K562 (cell line): ENCODE measurements around the gene MYB. TPM values are rescaled to one million over a fixed set of nuclear protein-coding genes. Genes with fewer than 3 reads are reported as not detected.

Experiments used
- ARID3A ChIP-seq: IDR thresholded peaks from 2 replicates; pipeline ENCODE4 v1.6.1; 2012; ENCODE audit warnings: low read depth, low read length, improper control_type of control experiment, borderline replicate concordance
- CCNT2 ChIP-seq: IDR thresholded peaks from 2 replicates; pipeline ENCODE4 v1.6.1; 2011; ENCODE audit warnings: borderline replicate concordance, low read depth, mild to moderate bottlenecking, moderate library complexity, mixed read lengths, low read length; ENCODE audit not compliant: insufficient read length; ENCODE audit errors: extremely low read depth
- CXXC5 ChIP-seq: fragments of 250-450 bp; sonication (Bioruptor Pico); IDR thresholded peaks from 2 replicates; pipeline ENCODE4 v1.8.0; 2022; ENCODE audit warnings: inconsistent platforms, mild to moderate bottlenecking, moderate library complexity
- DNMT1 ChIP-seq: fragments of 450-650 bp; IDR thresholded peaks from 2 replicates; pipeline ENCODE4 v1.6.1; 2016; ENCODE audit warnings: antibody characterized with exemption, mild to moderate bottlenecking
- DPF2 ChIP-seq: fragments of 450-650 bp; IDR thresholded peaks from 2 replicates; pipeline ENCODE4 v1.6.1; 2016
- E2F8 ChIP-seq: fragments of 450-650 bp; IDR thresholded peaks from 2 replicates; pipeline ENCODE4 v1.7.1; 2018; ENCODE audit warnings: mild to moderate bottlenecking, low read depth; ENCODE audit not compliant: partially characterized antibody
- FOXK1 ChIP-seq: sonication (generic); formaldehyde crosslinking; IDR thresholded peaks from 2 replicates; pipeline ENCODE4 v1.8.0; 2022; ENCODE audit warnings: missing genetic modification reagents, mild to moderate bottlenecking, borderline replicate concordance
- GTF2B ChIP-seq: IDR thresholded peaks from 2 replicates; pipeline ENCODE4 v1.6.1; 2011; ENCODE audit not compliant: insufficient read length; ENCODE audit errors: extremely low read depth
- KDM1A ChIP-seq, 2 experiments: fragments of 450-650 bp; IDR thresholded peaks; 2 replicates each; pipeline ENCODE4 v1.6.1; 2016; ENCODE audit warnings: mild to moderate bottlenecking in 2 of 2
- LARP7 ChIP-seq: fragments of 450-650 bp; IDR thresholded peaks from 2 replicates; pipeline ENCODE4 v1.6.1; 2016
- MLX ChIP-seq, 2 experiments: fragments of 450-650 bp in 1 of 2; sonication (generic) in 1 of 2; formaldehyde crosslinking; conservative IDR thresholded peaks; 2 replicates each; pipeline versions ENCODE4 v1.4.0 to v1.8.1; 2020 to 2022; ENCODE audit warnings: mild to moderate bottlenecking in 1 of 2, missing genetic modification reagents in 1 of 2
- NR4A1 ChIP-seq, 2 experiments: fragments of 250-450 bp in 1 of 2; fragments of 450-650 bp in 1 of 2; sonication (Bioruptor Pico) in 1 of 2; IDR thresholded peaks; 2 replicates each; pipeline versions ENCODE4 v1.4.0 to v1.6.1; 2016 to 2020; ENCODE audit warnings: mild to moderate bottlenecking in 2 of 2, missing compliant biosample characterization in 1 of 2, missing genetic modification characterization in 1 of 2, moderate library complexity in 1 of 2
- NUFIP1 ChIP-seq: fragments of 450-650 bp; IDR thresholded peaks from 2 replicates; pipeline ENCODE4 v1.6.1; 2018; ENCODE audit not compliant: partially characterized antibody
- STAG1 ChIP-seq: sonication (generic); formaldehyde crosslinking; IDR thresholded peaks from 2 replicates; pipeline ENCODE4 v1.5.0; 2020; ENCODE audit warnings: missing genetic modification reagents, borderline replicate concordance
- VEZF1 ChIP-seq: fragments of 200-800 bp; sonication (Bioruptor generic); IDR thresholded peaks from 2 replicates; pipeline ENCODE4 v1.6.1; 2017; ENCODE audit warnings: missing genetic modification characterization, missing compliant biosample characterization
- ZFP1 ChIP-seq: fragments of 450-650 bp; formaldehyde crosslinking; IDR thresholded peaks from 2 replicates; pipeline ENCODE4 v1.4.0; 2020; ENCODE audit warnings: mild to moderate bottlenecking, mixed read lengths
- ZFP36 ChIP-seq: fragments of 150-350 bp; IDR thresholded peaks from 2 replicates; pipeline ENCODE4 v1.6.1; 2018; ENCODE audit warnings: low read length, low read depth; ENCODE audit not compliant: partially characterized antibody
- ZNF124 ChIP-seq: sonication (generic); formaldehyde crosslinking; IDR thresholded peaks from 2 replicates; pipeline ENCODE4 v1.8.1; 2022; ENCODE audit warnings: missing genetic modification reagents
- ZNF175 ChIP-seq: fragments of 200-800 bp; sonication (Bioruptor generic); IDR thresholded peaks from 2 replicates; pipeline ENCODE4 v1.6.1; 2016; ENCODE audit warnings: low read depth, mild to moderate bottlenecking, missing genetic modification characterization, missing compliant biosample characterization
- ZNF324 ChIP-seq: fragments of 250-450 bp; sonication (Bioruptor Pico); IDR thresholded peaks from 2 replicates; pipeline ENCODE4 v1.4.0; 2020; ENCODE audit warnings: mild to moderate bottlenecking
- ZNF41 ChIP-seq: fragments of 250-450 bp; sonication (Bioruptor Pico); conservative IDR thresholded peaks from 2 replicates; pipeline ENCODE4 v1.4.0; 2020; ENCODE audit warnings: mild to moderate bottlenecking
- ZSCAN32 ChIP-seq: fragments of 450-650 bp; formaldehyde crosslinking; IDR thresholded peaks from 2 replicates; pipeline ENCODE4 v1.4.0; 2020; ENCODE audit warnings: mild to moderate bottlenecking, moderate library complexity
- polyA plus RNA-seq, 8 experiments: library from polyadenylated mRNA; depleted of rRNA in 4 of 8; stranded (reverse) in 5 of 8; unstranded in 3 of 8; fragments of >200 nt; fragmentation: Nextera tagmentation in 2 of 8; fragmentation: Illumina TruSeq in 1 of 8; extraction: Ambion mirVana in 2 of 8; extraction: Trizol in 1 of 8; gene quantifications; 2 replicates each; pipeline versions ENCODE4 v1.2.1 to v1.2.3, GENCODE V29; 2011 to 2014; ENCODE audit warnings: inconsistent platforms in 1 of 8, missing spikeins in 1 of 8
- total RNA-seq, 7 experiments: library from RNA; depleted of rRNA in 6 of 7; stranded (reverse); fragments of >200 nt in 6 of 7; fragmentation: Illumina TruSeq in 2 of 7; extraction: Trizol in 2 of 7; gene quantifications; 2 replicates each; pipeline versions ENCODE4 v1.2.1 to v1.2.3, GENCODE V29; 2011 to 2021; ENCODE audit warnings: low replicate concordance in 1 of 7

Gene MYB
- total and polyA plus RNA-seq, 9 of the 15 experiments (the other 6 are each of a cell fraction or from before 2014, with no cell fraction given), result 35.8 to 218 (median 140) TPM

GRCh38 chr6:135195522-135195921, 14.4 kb downstream of the MYB start (continued):
- TF ChIP-seq MLX (CRISPR knock-in tag; conservative IDR thresholded peaks at IDR 0.05) (no peak), ZNF175 (peak; percentile 44; the same call in 1 of the 2 replicates), KDM1A (IDR thresholded peaks at IDR 0.05) (no peak), NR4A1 (CRISPR knock-in tag; IDR thresholded peaks at IDR 0.05) (no peak), NR4A1 (tag; IDR thresholded peaks at IDR 0.05) (peak; percentile 89), ZFP1 (CRISPR knock-in tag) (no peak), ZFP36 (peak; percentile 40), FOXK1 (CRISPR knock-in tag) (no peak), STAG1 (CRISPR knock-in tag) (no peak), NUFIP1 (no peak), ZNF324 (no peak), ARID3A (no peak), VEZF1 (CRISPR knock-in tag) (no peak), E2F8 (no peak), CXXC5 (CRISPR knock-in tag) (peak; percentile 88), DNMT1 (no peak), GTF2B (no peak), ZSCAN32 (CRISPR knock-in tag) (peak; percentile 79), LARP7 (no peak), CCNT2 (peak; percentile 40), ZNF41 (0 out of 2 replicates have a peak, but pooled peaks have one; percentile 32), DPF2 (peak; percentile 89), ZNF124 (CRISPR knock-in tag) (no peak)
